Neuronal stem cell (in vitro differentiated cells): ENCODE data around the gene UCKL1.
A peak's percentile ranks its signal among the peaks of the same experiment; 100 is the strongest.

ENCODE experiments used
- DNase-seq: peaks from one replicate; pipeline ENCODE4 v3.0.0-alpha.2; 2013; ENCODE audit warnings: low spot score
- H2AFZ ChIP-seq: one replicate; pipeline ENCODE4 v1.6.1; 2013; ENCODE audit warnings: mild to moderate bottlenecking, low read length, inconsistent platforms
- H2AK5ac ChIP-seq: 2 replicates; pipeline ENCODE4 v1.6.1; 2013; ENCODE audit warnings: low read depth, mild to moderate bottlenecking, inconsistent platforms, low read length, moderate library complexity, mixed read lengths
- H2BK120ac ChIP-seq: 2 replicates; pipeline ENCODE4 v1.6.1; 2013; ENCODE audit warnings: low read depth, mild to moderate bottlenecking, inconsistent platforms, low read length, moderate library complexity, mixed read lengths
- H2BK12ac ChIP-seq: one replicate; pipeline ENCODE4 v1.6.1; 2013; ENCODE audit warnings: low read length, inconsistent platforms
- H2BK15ac ChIP-seq: 2 replicates; pipeline ENCODE4 v1.6.1; 2013; ENCODE audit warnings: mild to moderate bottlenecking, low read length, inconsistent platforms, mixed read lengths
- H2BK5ac ChIP-seq: one replicate; pipeline ENCODE4 v1.6.1; 2013; ENCODE audit warnings: inconsistent platforms, mild to moderate bottlenecking, low read length, moderate library complexity
- H3K14ac ChIP-seq: one replicate; pipeline ENCODE4 v1.6.1; 2013; ENCODE audit warnings: low read length, inconsistent platforms
- H3K18ac ChIP-seq: 2 replicates; pipeline ENCODE4 v1.6.1; 2013; ENCODE audit warnings: low read length, inconsistent platforms
- H3K23ac ChIP-seq: 2 replicates; pipeline ENCODE4 v1.6.1; 2013; ENCODE audit warnings: low read depth, mild to moderate bottlenecking, mixed read lengths, low read length, inconsistent platforms; ENCODE audit not compliant: poor library complexity
- H3K27ac ChIP-seq: replicated peaks from 3 replicates; pipeline ENCODE4 v1.5.1; 2013; ENCODE audit warnings: low read length, inconsistent platforms
- H3K27me3 ChIP-seq, 3 experiments: 2 replicates each; pipeline ENCODE4 v1.6.1; 2013; ENCODE audit warnings: low read length in 3 of 3, mild to moderate bottlenecking in 2 of 3, inconsistent platforms in 1 of 3, low read depth in 1 of 3, mixed read lengths in 1 of 3, moderate library complexity in 1 of 3; ENCODE audit not compliant: control insufficient read depth in 3 of 3, insufficient read depth in 3 of 3
- H3K36me3 ChIP-seq, 2 donors: replicated peaks in 1 of 2; 2 replicates each; pipeline ENCODE4 v1.6.1; 2013; ENCODE audit warnings: low read length in 2 of 2; ENCODE audit not compliant: control insufficient read depth in 2 of 2, insufficient read depth in 2 of 2
- H3K4ac ChIP-seq: 2 replicates; pipeline ENCODE4 v1.6.1; 2013; ENCODE audit warnings: inconsistent platforms, mild to moderate bottlenecking, low read length, moderate library complexity
- H3K4me1 ChIP-seq, 2 donors: 1 replicate in 1 of 2; 2 replicates in 1 of 2; pipeline ENCODE4 v1.6.1; 2013; ENCODE audit warnings: low read length in 2 of 2, low read depth in 1 of 2; ENCODE audit not compliant: control insufficient read depth in 2 of 2, insufficient read depth in 1 of 2
- H3K4me2 ChIP-seq: one replicate; pipeline ENCODE4 v1.6.1; 2013; ENCODE audit warnings: mild to moderate bottlenecking, low read length, inconsistent platforms; ENCODE audit not compliant: insufficient read depth, poor library complexity, severe bottlenecking
- H3K4me3 ChIP-seq, 2 donors: 2 replicates each; pipeline ENCODE4 v1.5.1; 2013; ENCODE audit warnings: low read length in 2 of 2, mild to moderate bottlenecking in 2 of 2, inconsistent platforms in 1 of 2, moderate library complexity in 1 of 2
- H3K79me1 ChIP-seq: one replicate; pipeline ENCODE4 v1.6.1; 2013; ENCODE audit warnings: low read depth, mild to moderate bottlenecking, inconsistent platforms, low read length, moderate library complexity
- H3K9ac ChIP-seq: one replicate; pipeline ENCODE4 v1.6.1; 2013; ENCODE audit warnings: mild to moderate bottlenecking, low read depth, low read length, inconsistent platforms; ENCODE audit not compliant: poor library complexity
- H3K9me3 ChIP-seq, 2 donors: replicated peaks in 1 of 2; 2 replicates each; pipeline versions ENCODE3 to v1.6.1; 2013; ENCODE audit warnings: low read length in 2 of 2, mild to moderate bottlenecking in 2 of 2, inconsistent platforms in 1 of 2, low read depth in 1 of 2, mixed read lengths in 1 of 2, moderate library complexity in 1 of 2; ENCODE audit not compliant: control insufficient read depth in 2 of 2, insufficient read depth in 1 of 2
- H4K8ac ChIP-seq: one replicate; pipeline ENCODE4 v1.6.1; 2013; ENCODE audit warnings: low read depth, mild to moderate bottlenecking, inconsistent platforms, low read length, moderate library complexity
- H4K91ac ChIP-seq: one replicate; pipeline ENCODE4 v1.6.1; 2013; ENCODE audit warnings: low read length, low read depth, mild to moderate bottlenecking, inconsistent platforms; ENCODE audit not compliant: poor library complexity
- WGBS, 2 donors: extraction: QIAGEN DNeasy Blood & Tissue Kit; methylation state at CpG; one replicate each; pipeline ENCODE4 v1.1.7; 2013; ENCODE audit warnings: missing lambda C conversion rate in 2 of 2, mixed read lengths in 1 of 2; ENCODE audit not compliant: insufficient read length in 2 of 2, insufficient replicate concordance in 1 of 2; ENCODE audit errors: extremely low coverage in 2 of 2; 5-methylcytosine and 5-hydroxymethylcytosine counted together

UCKL1 gene

GRCh38 chr20:63913768-63914167 lies 42.4 kb downstream of the UCKL1 start:
- no peak overlapping the region for H2BK5ac ChIP-seq
- H3K4ac ChIP-seq: no peak overlapping the region
- peaks cover 5 to 13% of the 10 kb centered on the region in 2 donors for H3K36me3 ChIP-seq
- H2BK15ac ChIP-seq: no peak overlapping the region
- H3K14ac ChIP-seq: no peak overlapping the region
- H2AFZ ChIP-seq: no peak overlapping the region
- H4K8ac ChIP-seq: no peak overlapping the region
- H3K27me3 ChIP-seq: no peaks in the 10 kb centered on the region
- H3K4me1 ChIP-seq: peaks cover 0 to 3% of the 10 kb centered on the region in 2 donors
- no peak overlapping the region for H2BK120ac ChIP-seq
- no peak for DNase-seq
- no peak overlapping the region for H3K23ac ChIP-seq
- H2BK12ac ChIP-seq: no peak overlapping the region
- WGBS, 2 donors: no CpG with 5 or more reads among the region's 12 CpGs
- no peak overlapping the region for H3K4me2 ChIP-seq
- H3K9me3 ChIP-seq: peaks cover 5 to 13% of the 10 kb centered on the region in 2 donors
- H3K18ac ChIP-seq: no peak overlapping the region
- peaks cover 10% of the 10 kb centered on the region for H3K79me1 ChIP-seq
- no peak overlapping the region for H3K27ac ChIP-seq
- no peak overlapping the region for H3K4me3 ChIP-seq
- no peak overlapping the region for H4K91ac ChIP-seq
- H3K9ac ChIP-seq: no peak overlapping the region
- H2AK5ac ChIP-seq: no peak overlapping the region

GRCh38 chr20:63911176-63911575 lies 45.0 kb downstream of the UCKL1 start:
- no peak overlapping the region for H2AK5ac ChIP-seq
- H3K4ac ChIP-seq: peak overlapping the region; percentile 58
- H2AFZ ChIP-seq: no peak overlapping the region
- no peak overlapping the region for H4K8ac ChIP-seq
- no peak overlapping the region for H2BK5ac ChIP-seq
- H3K9ac ChIP-seq: peak overlapping the region; percentile 53
- DNase-seq: no peak
- H3K79me1 ChIP-seq: peaks cover 13% of the 10 kb centered on the region
- H2BK15ac ChIP-seq: no peak overlapping the region
- peak overlapping the region; percentile 7 for H3K18ac ChIP-seq
- H3K23ac ChIP-seq: peak overlapping the region; percentile 3
- no peak overlapping the region for H3K27ac ChIP-seq
- no peaks in the 10 kb centered on the region for H3K27me3 ChIP-seq
- H3K36me3 ChIP-seq: peaks cover 2 to 4% of the 10 kb centered on the region in 2 donors
- no peak overlapping the region for H3K14ac ChIP-seq
- no peak overlapping the region for H4K91ac ChIP-seq
- H3K4me2 ChIP-seq: no peak overlapping the region
- no peak overlapping the region for H2BK12ac ChIP-seq
- no peak overlapping the region for H2BK120ac ChIP-seq
- peaks cover 0 to 3% of the 10 kb centered on the region in 2 donors for H3K4me1 ChIP-seq
- peaks cover 7 to 9% of the 10 kb centered on the region in 2 donors for H3K9me3 ChIP-seq
- no peak overlapping the region for H3K4me3 ChIP-seq
- no CpG with 5 or more reads among the region's 12 CpGs for WGBS, 2 donors

DNA sequence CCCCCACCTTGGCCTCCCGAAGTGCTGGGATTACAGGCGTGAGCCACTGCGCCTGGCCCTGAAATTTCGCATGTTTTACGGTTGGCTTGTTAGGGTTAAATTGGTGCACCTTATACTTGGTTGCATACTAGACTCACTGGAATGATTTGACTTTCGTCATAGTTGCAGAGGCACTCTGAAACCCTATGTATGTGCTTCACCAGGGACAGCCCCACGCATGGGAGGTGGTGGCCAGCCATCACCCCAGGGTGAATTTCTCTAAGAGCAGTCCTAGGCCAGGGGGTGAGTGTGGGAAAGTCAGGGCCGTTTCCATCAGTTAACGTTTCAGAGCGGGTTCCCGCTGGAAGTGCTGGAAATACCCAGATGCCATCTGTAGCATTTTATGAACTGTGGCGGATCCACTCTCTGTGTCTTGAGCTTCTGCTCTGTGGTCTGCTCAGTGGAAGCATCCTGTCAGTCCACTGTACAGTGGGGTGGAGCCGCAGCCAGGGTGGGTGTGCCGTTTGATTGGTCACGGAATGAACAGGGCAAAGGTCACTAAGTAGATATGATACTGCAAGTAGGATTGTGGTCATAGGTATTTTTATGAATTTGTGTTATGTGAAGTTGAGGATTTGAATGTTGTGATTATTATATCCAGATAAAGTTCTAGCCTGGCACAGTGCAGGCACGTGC lies 48.1 kb downstream of the UCKL1 start:
- no peak overlapping the region for H3K27ac ChIP-seq
- H3K23ac ChIP-seq: no peak overlapping the region
- no peak overlapping the region for H4K8ac ChIP-seq
- H3K79me1 ChIP-seq: peaks cover 15% of the 10 kb centered on the region
- H3K36me3 ChIP-seq: peaks cover 0 to 4% of the 10 kb centered on the region in 2 donors
- H2BK120ac ChIP-seq: no peak overlapping the region
- H3K9me3 ChIP-seq: peaks cover 0 to 2% of the 10 kb centered on the region in 2 donors
- H2AFZ ChIP-seq: no peak overlapping the region
- no peak overlapping the region for H4K91ac ChIP-seq
- no peak overlapping the region for H2BK12ac ChIP-seq
- no peak for DNase-seq
- WGBS, 2 donors: no CpG with 5 or more reads among the region's 16 CpGs
- H3K4me1 ChIP-seq: peaks cover 0 to 3% of the 10 kb centered on the region in 2 donors
- no peak overlapping the region for H3K14ac ChIP-seq
- no peak overlapping the region for H3K4me3 ChIP-seq
- H2BK15ac ChIP-seq: no peak overlapping the region
- no peak overlapping the region for H2AK5ac ChIP-seq
- no peak overlapping the region for H3K18ac ChIP-seq
- no peaks in the 10 kb centered on the region for H3K27me3 ChIP-seq
- H3K4me2 ChIP-seq: no peak overlapping the region
- H3K9ac ChIP-seq: peak overlapping the region; percentile 44
- no peak overlapping the region for H3K4ac ChIP-seq
- no peak overlapping the region for H2BK5ac ChIP-seq

DNA sequence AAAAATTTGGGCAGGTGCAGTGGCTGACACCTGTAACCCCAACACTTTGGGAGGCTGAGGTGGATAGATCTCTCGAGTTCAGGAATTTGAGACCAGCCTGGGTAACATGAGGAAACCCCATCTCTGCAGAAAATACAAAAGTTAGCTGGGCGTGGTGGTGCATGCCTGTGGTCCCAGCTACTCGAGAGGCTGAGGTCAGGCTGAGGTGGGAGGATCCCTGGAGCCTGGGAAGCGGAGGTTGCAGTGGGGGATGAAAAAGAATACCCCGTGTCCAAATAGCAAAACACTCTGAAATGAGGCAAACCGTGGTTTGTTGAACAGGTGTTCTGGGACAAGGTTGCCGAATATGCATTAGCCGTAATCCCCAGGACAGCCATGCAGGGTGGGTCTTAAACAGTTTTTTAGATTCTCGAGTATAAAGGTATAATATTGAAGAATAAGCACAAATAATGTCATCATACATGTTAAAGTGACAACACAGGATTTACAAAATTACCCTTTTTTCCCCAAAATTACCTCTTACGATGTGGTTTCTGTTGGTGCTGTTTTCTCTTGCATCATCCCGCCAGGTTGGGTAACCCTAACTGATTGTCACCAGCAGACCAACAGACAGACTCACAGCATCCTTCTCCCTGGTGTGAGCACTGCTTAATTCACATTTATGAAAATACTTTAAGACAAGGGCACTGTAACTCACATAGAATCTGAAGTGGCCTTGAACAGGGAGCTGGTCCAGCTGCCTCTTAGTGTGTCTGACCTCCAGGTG lies 52.2 kb downstream of the UCKL1 start:
- WGBS, 2 donors: no CpG with 5 or more reads among the region's 11 CpGs
- H2BK5ac ChIP-seq: no peak overlapping the region
- no peaks in the 10 kb centered on the region for H3K4me1 ChIP-seq

More for the DNA sequence above, 52.2 kb downstream of the UCKL1 start:
- no peak overlapping the region for H3K14ac ChIP-seq
- no peak overlapping the region for H2BK120ac ChIP-seq
- H3K9me3 ChIP-seq: peaks cover 0 to 2% of the 10 kb centered on the region in 2 donors
- no peak overlapping the region for H2BK12ac ChIP-seq
- no peak overlapping the region for H3K27ac ChIP-seq
- peak overlapping the region; percentile 55 for H3K9ac ChIP-seq
- H3K36me3 ChIP-seq: peaks cover 0 to 8% of the 10 kb centered on the region in 2 donors
- no peak overlapping the region for H2BK15ac ChIP-seq
- H4K8ac ChIP-seq: no peak overlapping the region
- H2AK5ac ChIP-seq: no peak overlapping the region
- H4K91ac ChIP-seq: no peak overlapping the region
- no peak for DNase-seq
- no peak overlapping the region for H3K4me2 ChIP-seq
- H3K18ac ChIP-seq: no peak overlapping the region
- no peak overlapping the region for H3K4ac ChIP-seq
- no peak overlapping the region for H3K4me3 ChIP-seq
- no peak overlapping the region for H3K23ac ChIP-seq
- H3K27me3 ChIP-seq: no peaks in the 10 kb centered on the region
- peaks cover 11% of the 10 kb centered on the region for H3K79me1 ChIP-seq
- no peak overlapping the region for H2AFZ ChIP-seq
